ENCODE data around the gene HCN4. TPM values are rescaled to one million over a fixed set of nuclear protein-coding genes. Genes with fewer than 3 reads are reported as not detected.

The HCN4 gene
- polyA plus RNA-seq, 1 donor from 2014 or later, result 4.0 TPM

DNA sequence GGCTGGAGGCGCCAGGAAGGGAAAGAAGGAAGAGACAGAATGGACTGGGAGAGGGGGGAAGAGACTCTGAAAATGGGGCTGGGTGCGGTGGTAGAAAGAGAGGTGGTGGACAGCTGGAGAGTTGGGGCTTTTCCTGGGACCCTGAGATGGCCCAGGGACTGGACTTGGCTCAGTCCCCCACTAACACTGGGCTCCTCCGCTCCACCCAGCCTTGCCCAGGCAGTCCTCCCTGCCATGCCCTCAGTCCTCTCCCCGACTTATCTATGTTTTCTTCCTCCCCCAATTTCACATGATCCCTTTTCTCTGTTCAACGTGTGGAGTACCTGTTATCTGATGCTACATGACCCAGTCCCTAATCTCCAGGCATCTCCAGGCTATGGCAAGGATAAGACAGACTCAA lies 6.3 kb upstream of the HCN4 start:
- Histone ChIP-seq H3F3A (ENCODE audit: insufficient read depth, low read length, poor library complexity, severe bottlenecking) (no peaks in the 10 kb centered on the region), H3K79me2 (replicated peaks; ENCODE audit: insufficient read depth, low read length) (no peaks in the 10 kb centered on the region), H3K36me3 (ENCODE audit: insufficient read depth, low read length) (no peaks in the 10 kb centered on the region), H3K9ac (ENCODE audit: low read length) (no peak overlapping the region), H3K27ac (ENCODE audit: low read length) (no peak overlapping the region), H2AFZ (ENCODE audit: low read depth, low read length) (no peak overlapping the region), H3K4me3 (ENCODE audit: low read length) (no peak overlapping the region), H3K27me3 (ENCODE audit: insufficient read depth, low read depth, low read length) (peaks cover 7% of the 10 kb centered on the region), H4K20me1 (ENCODE audit: insufficient read depth) (no peaks in the 10 kb centered on the region), H3K4me2 (ENCODE audit: low read length) (no peak overlapping the region), H3K9me3 (ENCODE audit: low read length) (no peaks in the 10 kb centered on the region), H3K9me2 (ENCODE audit: insufficient read depth, low read length) (no peaks in the 10 kb centered on the region)
- no peak for TF ChIP-seq POLR2AphosphoS5 (IDR thresholded peaks at IDR 0.05)
- TF ChIP-seq, protein P1, sequence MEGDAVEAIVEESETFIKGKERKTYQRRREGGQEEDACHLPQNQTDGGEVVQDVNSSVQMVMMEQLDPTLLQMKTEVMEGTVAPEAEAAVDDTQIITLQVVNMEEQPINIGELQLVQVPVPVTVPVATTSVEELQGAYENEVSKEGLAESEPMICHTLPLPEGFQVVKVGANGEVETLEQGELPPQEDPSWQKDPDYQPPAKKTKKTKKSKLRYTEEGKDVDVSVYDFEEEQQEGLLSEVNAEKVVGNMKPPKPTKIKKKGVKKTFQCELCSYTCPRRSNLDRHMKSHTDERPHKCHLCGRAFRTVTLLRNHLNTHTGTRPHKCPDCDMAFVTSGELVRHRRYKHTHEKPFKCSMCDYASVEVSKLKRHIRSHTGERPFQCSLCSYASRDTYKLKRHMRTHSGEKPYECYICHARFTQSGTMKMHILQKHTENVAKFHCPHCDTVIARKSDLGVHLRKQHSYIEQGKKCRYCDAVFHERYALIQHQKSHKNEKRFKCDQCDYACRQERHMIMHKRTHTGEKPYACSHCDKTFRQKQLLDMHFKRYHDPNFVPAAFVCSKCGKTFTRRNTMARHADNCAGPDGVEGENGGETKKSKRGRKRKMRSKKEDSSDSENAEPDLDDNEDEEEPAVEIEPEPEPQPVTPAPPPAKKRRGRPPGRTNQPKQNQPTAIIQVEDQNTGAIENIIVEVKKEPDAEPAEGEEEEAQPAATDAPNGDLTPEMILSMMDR (IDR thresholded peaks at IDR 0.05; ENCODE audit: poor library complexity, severe bottlenecking), result no peak
- TF ChIP-seq, protein P2, sequence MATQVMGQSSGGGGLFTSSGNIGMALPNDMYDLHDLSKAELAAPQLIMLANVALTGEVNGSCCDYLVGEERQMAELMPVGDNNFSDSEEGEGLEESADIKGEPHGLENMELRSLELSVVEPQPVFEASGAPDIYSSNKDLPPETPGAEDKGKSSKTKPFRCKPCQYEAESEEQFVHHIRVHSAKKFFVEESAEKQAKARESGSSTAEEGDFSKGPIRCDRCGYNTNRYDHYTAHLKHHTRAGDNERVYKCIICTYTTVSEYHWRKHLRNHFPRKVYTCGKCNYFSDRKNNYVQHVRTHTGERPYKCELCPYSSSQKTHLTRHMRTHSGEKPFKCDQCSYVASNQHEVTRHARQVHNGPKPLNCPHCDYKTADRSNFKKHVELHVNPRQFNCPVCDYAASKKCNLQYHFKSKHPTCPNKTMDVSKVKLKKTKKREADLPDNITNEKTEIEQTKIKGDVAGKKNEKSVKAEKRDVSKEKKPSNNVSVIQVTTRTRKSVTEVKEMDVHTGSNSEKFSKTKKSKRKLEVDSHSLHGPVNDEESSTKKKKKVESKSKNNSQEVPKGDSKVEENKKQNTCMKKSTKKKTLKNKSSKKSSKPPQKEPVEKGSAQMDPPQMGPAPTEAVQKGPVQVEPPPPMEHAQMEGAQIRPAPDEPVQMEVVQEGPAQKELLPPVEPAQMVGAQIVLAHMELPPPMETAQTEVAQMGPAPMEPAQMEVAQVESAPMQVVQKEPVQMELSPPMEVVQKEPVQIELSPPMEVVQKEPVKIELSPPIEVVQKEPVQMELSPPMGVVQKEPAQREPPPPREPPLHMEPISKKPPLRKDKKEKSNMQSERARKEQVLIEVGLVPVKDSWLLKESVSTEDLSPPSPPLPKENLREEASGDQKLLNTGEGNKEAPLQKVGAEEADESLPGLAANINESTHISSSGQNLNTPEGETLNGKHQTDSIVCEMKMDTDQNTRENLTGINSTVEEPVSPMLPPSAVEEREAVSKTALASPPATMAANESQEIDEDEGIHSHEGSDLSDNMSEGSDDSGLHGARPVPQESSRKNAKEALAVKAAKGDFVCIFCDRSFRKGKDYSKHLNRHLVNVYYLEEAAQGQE (IDR thresholded peaks at IDR 0.05; ENCODE audit: borderline replicate concordance), result no peak
- TF ChIP-seq MXI1 (conservative IDR thresholded peaks at IDR 0.05; ENCODE audit: poor library complexity, severe bottlenecking), result no peak
- no peak for TF ChIP-seq TAF1 (IDR thresholded peaks at IDR 0.05; ENCODE audit: low read depth)
- TF ChIP-seq EZH2 (IDR thresholded peaks at IDR 0.05; ENCODE audit: borderline replicate concordance, insufficient read depth, low read length, poor library complexity, severe bottlenecking), result no peak
- no peak for TF ChIP-seq SMC3 (conservative IDR thresholded peaks at IDR 0.05; ENCODE audit: poor library complexity)
- no peak for TF ChIP-seq EP300 (conservative IDR thresholded peaks at IDR 0.05; ENCODE audit: poor library complexity, severe bottlenecking)
- no peak for TF ChIP-seq RAD21 (conservative IDR thresholded peaks at IDR 0.05)

DNA sequence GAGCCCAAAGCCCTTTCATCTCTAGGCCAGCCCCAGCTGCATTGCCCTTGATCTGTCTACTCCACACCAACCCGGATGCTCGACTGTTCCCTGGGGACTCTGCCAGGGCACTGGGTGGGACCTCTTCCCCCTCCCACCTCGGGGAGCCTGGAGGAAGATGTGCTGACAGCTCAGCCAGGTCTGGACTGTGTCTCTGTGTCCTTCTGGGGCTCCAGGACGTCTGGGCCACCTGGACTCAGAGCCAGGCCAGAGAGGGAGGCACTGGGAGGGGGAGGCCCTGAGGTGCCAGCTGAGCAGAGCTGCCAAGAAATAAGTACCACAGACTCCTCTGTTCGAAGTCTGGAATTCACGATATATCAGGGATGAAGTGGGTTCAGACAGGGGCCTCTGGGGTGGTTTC lies 5.8 kb upstream of the HCN4 start:
- Histone ChIP-seq H3K4me3 (ENCODE audit: low read length) (no peak overlapping the region), H3K36me3 (ENCODE audit: insufficient read depth, low read length) (no peaks in the 10 kb centered on the region), H4K20me1 (ENCODE audit: insufficient read depth) (no peaks in the 10 kb centered on the region), H3K27me3 (ENCODE audit: insufficient read depth, low read depth, low read length) (peaks cover 11% of the 10 kb centered on the region), H3F3A (ENCODE audit: insufficient read depth, low read length, poor library complexity, severe bottlenecking) (no peaks in the 10 kb centered on the region), H3K9me2 (ENCODE audit: insufficient read depth, low read length) (no peaks in the 10 kb centered on the region), H2AFZ (ENCODE audit: low read depth, low read length) (no peak overlapping the region), H3K9me3 (ENCODE audit: low read length) (no peaks in the 10 kb centered on the region), H3K4me2 (ENCODE audit: low read length) (no peak overlapping the region), H3K9ac (ENCODE audit: low read length) (no peak overlapping the region), H3K79me2 (replicated peaks; ENCODE audit: insufficient read depth, low read length) (no peaks in the 10 kb centered on the region), H3K27ac (ENCODE audit: low read length) (no peak overlapping the region)
- TF ChIP-seq, protein P2 (IDR thresholded peaks at IDR 0.05; ENCODE audit: borderline replicate concordance), result no peak
- TF ChIP-seq POLR2AphosphoS5 (IDR thresholded peaks at IDR 0.05), result no peak

All from neural cell (in vitro differentiated cells).